LNCaP clone FGC (cell line): ENCODE data around the gene PPIF.

Experiments
- DNase-seq: peaks from one replicate; pipeline ENCODE4 v3.0.0-alpha.2; 2011; ENCODE audit warnings: low read depth
- H3K4me3 ChIP-seq: 2 replicates; pipeline ENCODE4 v1.5.1; 2011; ENCODE audit warnings: mild to moderate bottlenecking, low read depth, low read length, control low read depth
- CTCF ChIP-seq: IDR thresholded peaks from 2 replicates; pipeline ENCODE4 v1.5.1; 2012; ENCODE audit warnings: mild to moderate bottlenecking; ENCODE audit not compliant: control insufficient read depth, insufficient read depth; ENCODE audit errors: extremely low read depth

The PPIF gene

GRCh38 chr10:79320316-79320715 is 27.0 kb upstream of the PPIF start:
- no peak overlapping the region for H3K4me3 ChIP-seq
- no peak for DNase-seq
- TF ChIP-seq CTCF, result no peak

GRCh38 chr10:79320820-79321493 is 26.3 kb upstream of the PPIF start:
- TF ChIP-seq CTCF, result no peak
- no peak overlapping the region for H3K4me3 ChIP-seq
- no peak for DNase-seq

GRCh38 chr10:79321494-79321882 is 25.8 kb upstream of the PPIF start:
- TF ChIP-seq CTCF, result no peak
- DNase-seq, result no peak
- H3K4me3 ChIP-seq, result no peak overlapping the region

- no peak for DNase-seq
- no peak overlapping the region for H3K4me3 ChIP-seq
- TF ChIP-seq CTCF, result no peak
Observed at GRCh38 chr10:79321951-79322350, 25.3 kb upstream of the PPIF start.

- no peak overlapping the region for H3K4me3 ChIP-seq
- no peak for TF ChIP-seq CTCF
- no peak for DNase-seq
Observed at GRCh38 chr10:79322616-79323543, 24.4 kb upstream of the PPIF start.

GRCh38 chr10:79323602-79324001 is 23.7 kb upstream of the PPIF start:
- no peak for TF ChIP-seq CTCF
- H3K4me3 ChIP-seq, result no peak overlapping the region
- no peak for DNase-seq
